ENCODE measurements around the gene COA6.

Gene COA6

GRCh38 chr1:234412830-234413229 lies 39.6 kb downstream of the COA6 start:
- no peak for DNase-seq (ENCODE audit: low spot score)

DNA sequence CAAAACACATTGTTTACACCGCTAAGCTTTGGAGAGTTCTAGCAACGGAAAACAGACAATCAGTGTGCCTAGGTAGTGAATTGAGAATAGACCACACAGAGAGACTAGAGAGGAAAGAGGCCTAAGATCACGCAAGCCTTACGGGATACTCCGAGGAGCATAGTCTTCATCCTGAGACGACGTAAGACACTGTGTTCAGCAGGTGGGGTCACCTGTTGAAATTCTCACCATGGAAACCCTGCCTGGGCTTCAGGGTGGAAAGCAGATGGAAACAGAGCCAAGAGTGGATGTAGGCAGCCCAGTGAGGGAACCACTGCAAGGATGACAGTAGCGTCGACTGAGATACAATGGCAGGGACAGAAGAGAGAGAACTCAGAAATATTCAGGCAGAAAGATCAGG lies 40.2 kb downstream of the COA6 start:
- no peak for DNase-seq (ENCODE audit: low spot score)

DNA sequence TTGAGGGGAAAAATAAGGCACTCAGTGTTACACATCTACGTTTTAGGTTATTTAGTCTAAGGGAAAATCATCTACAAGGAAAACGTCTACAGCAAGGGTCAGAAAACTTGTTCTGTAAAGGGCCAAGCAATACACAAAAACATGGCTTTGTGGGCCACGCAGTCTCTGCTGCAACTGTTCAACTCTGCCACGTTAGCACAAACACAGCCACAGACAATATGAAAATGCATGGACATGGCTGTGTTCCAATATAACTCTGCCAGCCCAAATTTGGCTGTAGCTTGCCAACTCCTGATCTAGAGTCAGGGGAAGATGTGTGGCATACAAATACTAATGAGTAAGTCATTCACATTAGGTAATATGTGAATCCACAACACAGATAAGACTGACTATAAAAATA lies 40.7 kb downstream of the COA6 start:
- DNase-seq (ENCODE audit: low spot score), result no peak

DNA sequence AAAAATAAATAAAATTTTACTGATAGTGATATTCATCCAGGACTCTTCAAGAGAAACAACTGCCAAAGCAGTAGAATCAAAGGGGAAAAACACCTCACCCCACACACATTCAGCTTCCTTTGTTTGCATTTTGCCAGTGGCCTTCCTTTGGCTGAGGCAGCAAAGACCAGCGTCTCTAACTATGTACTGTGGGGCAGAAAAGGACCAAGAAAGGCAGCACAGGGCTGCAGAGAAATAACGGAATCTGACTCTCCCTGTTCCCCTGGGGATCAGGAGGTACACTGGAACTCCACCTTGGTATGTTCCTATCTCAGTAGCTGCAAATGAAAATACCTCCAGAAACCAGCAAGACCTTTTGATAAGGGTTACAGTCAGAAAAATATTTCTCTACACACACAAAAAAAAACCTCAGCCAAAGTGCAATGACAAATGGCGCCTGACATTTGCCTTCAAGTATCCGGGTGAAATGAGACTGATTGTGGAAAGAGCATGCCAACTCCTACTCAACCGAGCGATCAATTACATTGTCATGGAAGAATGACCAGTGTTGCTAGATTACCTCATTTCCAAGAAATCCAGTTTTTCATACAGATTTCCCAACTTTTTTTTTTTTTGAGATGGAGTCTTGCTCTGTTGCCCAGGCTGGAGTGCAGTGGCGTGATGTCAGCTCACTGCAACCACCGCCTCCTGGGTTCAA lies 54.8 kb downstream of the COA6 start:
- no peak for DNase-seq (ENCODE audit: low spot score)

- no peak for DNase-seq (ENCODE audit: low spot score)
Observed at GRCh38 chr1:234429434-234429806, 56.2 kb downstream of the COA6 start.

DNA sequence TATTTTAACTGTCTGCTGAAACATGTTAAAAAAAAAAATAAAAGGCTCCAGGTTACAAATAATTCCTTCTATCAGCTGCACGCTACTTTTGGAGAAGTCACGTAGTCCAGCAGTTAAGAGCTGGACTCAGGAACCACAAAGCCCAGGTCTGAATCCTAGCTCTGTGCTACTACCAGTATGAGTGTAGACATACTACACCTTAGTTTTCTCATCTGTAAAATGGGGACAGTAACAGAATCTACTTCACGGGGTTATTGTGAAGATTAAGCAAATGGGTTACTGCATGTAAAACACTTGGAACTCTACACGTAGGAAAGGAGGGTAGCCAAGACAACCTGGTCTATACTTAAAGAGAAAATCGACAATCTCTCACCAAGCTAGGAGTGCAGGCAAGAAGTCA lies 57.4 kb downstream of the COA6 start:
- no peak for DNase-seq (ENCODE audit: low spot score)

- DNase-seq (ENCODE audit: low spot score), result no peak
Observed at GRCh38 chr1:234431255-234431654, 58.0 kb downstream of the COA6 start.

- no peak for DNase-seq (ENCODE audit: low spot score)
Observed at GRCh38 chr1:234433563-234434285, 60.5 kb downstream of the COA6 start.
